Activated CD8-positive, alpha-beta T cell treated with anti-CD3 and anti-CD28 coated beads for 36 hours (primary cell): Measurements from ENCODE around the gene BORCS5. TPM values are rescaled to one million over a fixed set of nuclear protein-coding genes. Genes with fewer than 3 reads are reported as not detected.

Experiments
- ATAC-seq: fragments of 200-7000 bp; cut with Tn5 transposase; one replicate; pipeline ENCODE4 v1.10.0; 2021; ENCODE audit warnings: mild to moderate bottlenecking, moderate library complexity
- CTCF ChIA-PET: fragments of 350-600 bp; sonication (Branson Sonifier 250); formaldehyde crosslinking; loops from one replicate; lab custom pipeline; 2021; ENCODE audit warnings: antibody characterized with exemption; lab: Charles Lee
- POLR2A ChIA-PET: fragments of 350-600 bp; sonication (Branson Sonifier 250); formaldehyde crosslinking; loops from one replicate; lab custom pipeline; 2021; ENCODE audit warnings: antibody characterized with exemption; lab: Charles Lee
- DNase-seq: peaks from one replicate; pipeline ENCODE4 v3.0.0-alpha.2; 2020
- H3K27ac Mint-ChIP-seq: one replicate; pipeline ENCODE4 v1.8.0; 2021; ENCODE audit warnings: mild to moderate bottlenecking, mixed read lengths
- H3K27me3 Mint-ChIP-seq: one replicate; pipeline ENCODE4 v1.8.0; 2021; ENCODE audit warnings: mixed read lengths
- H3K36me3 Mint-ChIP-seq: one replicate; pipeline ENCODE4 v1.8.0; 2021; ENCODE audit warnings: low read depth, mixed read lengths
- H3K4me1 Mint-ChIP-seq: one replicate; pipeline ENCODE4 v1.8.0; 2021; ENCODE audit warnings: low read depth, mixed read lengths
- H3K4me3 Mint-ChIP-seq: one replicate; pipeline ENCODE4 v1.8.0; 2021; ENCODE audit warnings: mild to moderate bottlenecking, moderate library complexity, mixed read lengths
- H3K9me3 Mint-ChIP-seq: one replicate; pipeline ENCODE4 v1.8.0; 2021; ENCODE audit warnings: mixed read lengths
- intact Hi-C: fragments of 100-400 bp; cut with micrococcal nuclease; formaldehyde crosslinking; loops from one replicate; pipeline ENCODE4 v1.10.0; 2022
- total RNA-seq, 2 experiments: library from RNA; stranded (reverse); gene quantifications; one replicate each; pipeline ENCODE4 v1.2.3, GENCODE V29; 2021
- TF ChIP-seq, protein P1 (sequence below): fragments of 200-600 bp; IDR thresholded peaks from one replicate; pipeline ENCODE4 v1.8.0; 2022; ENCODE audit warnings: antibody characterized with exemption, mild to moderate bottlenecking

The BORCS5 gene
- total RNA-seq, 2 experiments from 2014 or later = 31.5 to 32.9 TPM

DNA sequence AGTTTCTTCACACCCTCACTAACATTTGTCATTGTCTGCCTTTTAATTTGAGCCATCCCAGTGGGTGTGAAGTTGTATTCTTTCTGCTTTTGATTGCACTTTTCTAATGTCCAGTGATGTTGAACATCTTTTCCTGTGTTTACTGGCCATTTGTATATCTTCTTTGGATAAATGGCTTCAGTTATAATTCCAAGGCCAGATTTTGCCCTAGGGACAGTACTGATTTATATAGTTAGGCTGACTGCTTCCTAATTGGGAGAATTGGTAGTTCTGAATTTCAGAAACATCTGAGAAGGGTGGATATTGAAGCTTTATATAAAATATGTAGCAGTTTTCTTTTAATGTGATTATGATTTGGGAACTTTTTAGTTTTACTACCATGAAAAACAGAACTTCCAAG, 97.4 kb downstream of the BORCS5 start:
- ChIA-PET POLR2A (interaction anchor here (1.0 to 4.1 kb wide), 4 partner anchors 9 to 78 kb away, joined by 3 to 13 read pairs (median 6); no protein-coding TSS in a partner anchor), CTCF (interaction anchor here (1.1 to 3.9 kb wide), 3 partner anchors 9 to 109 kb away, joined by 4 to 20 read pairs (median 4); partner anchors contain the start of gene DUSP16)
- no peak overlapping the region for H3K27ac Mint-ChIP-seq
- TF ChIP-seq, protein P1, sequence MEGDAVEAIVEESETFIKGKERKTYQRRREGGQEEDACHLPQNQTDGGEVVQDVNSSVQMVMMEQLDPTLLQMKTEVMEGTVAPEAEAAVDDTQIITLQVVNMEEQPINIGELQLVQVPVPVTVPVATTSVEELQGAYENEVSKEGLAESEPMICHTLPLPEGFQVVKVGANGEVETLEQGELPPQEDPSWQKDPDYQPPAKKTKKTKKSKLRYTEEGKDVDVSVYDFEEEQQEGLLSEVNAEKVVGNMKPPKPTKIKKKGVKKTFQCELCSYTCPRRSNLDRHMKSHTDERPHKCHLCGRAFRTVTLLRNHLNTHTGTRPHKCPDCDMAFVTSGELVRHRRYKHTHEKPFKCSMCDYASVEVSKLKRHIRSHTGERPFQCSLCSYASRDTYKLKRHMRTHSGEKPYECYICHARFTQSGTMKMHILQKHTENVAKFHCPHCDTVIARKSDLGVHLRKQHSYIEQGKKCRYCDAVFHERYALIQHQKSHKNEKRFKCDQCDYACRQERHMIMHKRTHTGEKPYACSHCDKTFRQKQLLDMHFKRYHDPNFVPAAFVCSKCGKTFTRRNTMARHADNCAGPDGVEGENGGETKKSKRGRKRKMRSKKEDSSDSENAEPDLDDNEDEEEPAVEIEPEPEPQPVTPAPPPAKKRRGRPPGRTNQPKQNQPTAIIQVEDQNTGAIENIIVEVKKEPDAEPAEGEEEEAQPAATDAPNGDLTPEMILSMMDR = no peak
- no peak overlapping the region for H3K4me3 Mint-ChIP-seq
- H3K27me3 Mint-ChIP-seq = no peaks in the 10 kb centered on the region
- DNase-seq (no peak), ATAC-seq (no peak)
- intact Hi-C loops = no loop called here
- peaks cover 23% of the 10 kb centered on the region for H3K4me1 Mint-ChIP-seq
- H3K36me3 Mint-ChIP-seq = peaks cover 8% of the 10 kb centered on the region
- no peaks in the 10 kb centered on the region for H3K9me3 Mint-ChIP-seq

DNA sequence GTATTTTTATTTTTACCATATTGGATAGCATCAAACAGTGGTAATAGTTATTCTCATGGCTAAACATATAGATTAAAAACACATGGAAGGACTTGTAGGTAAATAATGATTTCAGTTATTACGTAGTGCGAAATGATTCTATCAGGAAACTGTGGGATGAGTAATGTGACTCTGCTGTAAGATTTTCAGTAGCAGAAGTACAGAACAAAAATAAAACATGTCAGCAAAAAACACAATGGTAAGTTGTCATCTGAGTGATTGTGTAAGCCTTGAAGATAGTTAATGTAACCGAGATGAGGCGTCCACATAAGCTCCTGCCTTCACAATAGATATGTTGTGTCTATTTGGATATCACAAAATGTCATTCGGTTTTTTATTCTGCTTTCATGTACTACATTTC, 99.8 kb downstream of the BORCS5 start:
- Mint-ChIP-seq H3K9me3 (no peaks in the 10 kb centered on the region), H3K4me1 (peaks cover 40% of the 10 kb centered on the region), H3K27ac (peak overlapping the region; percentile 82), H3K4me3 (no peak overlapping the region), H3K36me3 (peaks cover 8% of the 10 kb centered on the region), H3K27me3 (no peaks in the 10 kb centered on the region)
- intact Hi-C loops = no loop called here
- POLR2A ChIA-PET = interaction anchor here (0.7 to 4.1 kb wide), 7 partner anchors 9 to 242 kb away, joined by 3 to 13 read pairs (median 4); no protein-coding TSS in a partner anchor
- TF ChIP-seq, protein P1 = no peak
- CTCF ChIA-PET = interaction anchor here (1.1 to 3.9 kb wide), 7 partner anchors 9 to 281 kb away, joined by 3 to 20 read pairs (median 8); no protein-coding TSS in a partner anchor
- DNase-seq (no peak), ATAC-seq (peak; percentile 55)

DNA sequence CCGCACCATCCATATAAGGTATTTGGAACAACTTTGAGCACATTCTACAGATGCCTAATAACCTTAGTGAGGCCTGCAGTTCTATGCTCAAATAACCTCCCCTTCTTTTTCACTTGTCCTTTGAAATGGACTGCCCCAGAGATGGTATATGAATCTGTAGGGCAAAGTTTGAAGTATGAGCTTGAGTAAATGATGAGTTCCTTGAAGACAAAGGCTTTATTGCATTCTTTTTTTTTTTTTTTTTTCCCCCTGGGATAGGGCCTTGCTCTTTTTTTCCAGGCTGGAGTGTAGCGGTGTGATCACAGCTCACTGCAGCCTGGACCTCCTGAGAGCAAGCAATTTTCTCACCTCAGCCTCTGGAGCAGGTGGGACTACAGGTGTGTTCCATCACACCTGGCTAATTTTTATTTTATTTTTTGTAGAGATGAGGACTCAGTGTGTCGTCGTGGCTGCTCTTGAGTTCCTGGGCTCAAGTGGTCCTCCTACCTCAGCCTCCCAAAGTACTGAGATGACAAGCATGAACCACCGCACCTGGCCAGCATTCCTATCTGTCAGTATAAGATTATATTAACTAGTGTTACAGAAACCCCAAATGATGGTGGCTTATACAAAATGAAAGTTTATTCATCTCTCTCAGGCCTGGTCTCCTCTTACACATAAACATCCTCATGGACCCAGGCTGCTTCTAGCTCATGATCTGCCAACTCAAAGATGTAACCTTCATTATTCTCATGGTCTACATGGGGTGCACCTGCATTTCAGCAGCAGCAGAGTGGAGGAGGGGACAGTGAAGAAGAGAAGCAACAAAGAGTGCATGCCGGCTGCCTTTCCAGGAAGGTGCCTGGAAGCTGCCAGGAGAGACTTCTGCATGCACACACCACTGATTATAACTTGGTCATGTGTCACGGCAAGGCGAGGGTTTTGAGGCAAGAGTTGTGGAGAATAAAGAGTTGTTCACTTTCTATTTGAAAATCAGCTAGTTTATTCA, 104.4 kb downstream of the BORCS5 start:
- peak; percentile 58 for DNase-seq
- Mint-ChIP-seq H3K4me1 (peaks cover 72% of the 10 kb centered on the region), H3K27me3 (no peaks in the 10 kb centered on the region), H3K27ac (peak overlapping the region; percentile 96), H3K9me3 (no peaks in the 10 kb centered on the region), H3K36me3 (peaks cover 25% of the 10 kb centered on the region), H3K4me3 (peak overlapping the region; percentile 40)
- ChIA-PET POLR2A (interaction anchor here (1.0 to 2.0 kb wide), 6 partner anchors 13 to 104 kb away, joined by 3 to 9 read pairs (median 4); no protein-coding TSS in a partner anchor), CTCF (interaction anchor here (1.0 to 1.6 kb wide), 6 partner anchors 13 to 193 kb away, joined by 3 to 6 read pairs (median 3); no protein-coding TSS in a partner anchor)
- peak; percentile 60 for ATAC-seq
- TF ChIP-seq, protein P1 = no peak
- intact Hi-C loops = no loop called here

DNA sequence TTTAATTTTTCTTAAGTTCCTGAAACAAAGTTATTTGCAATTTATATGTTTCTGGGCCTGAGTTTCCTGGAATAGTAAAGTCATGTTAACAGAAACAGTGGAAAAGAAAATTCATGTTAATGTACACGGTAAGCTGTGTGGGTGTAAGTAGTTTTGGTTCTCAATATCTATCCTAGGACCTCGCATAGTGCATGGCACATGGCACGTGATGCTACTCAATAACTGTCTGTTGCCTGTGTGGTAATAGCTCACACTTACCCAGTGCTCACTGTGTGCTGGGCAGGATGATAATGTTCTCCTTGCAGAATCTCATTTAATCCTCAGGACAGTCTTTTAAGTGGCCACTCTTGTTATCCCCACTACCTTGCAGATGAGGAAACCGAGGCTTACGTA, 105.0 kb downstream of the BORCS5 start:
- POLR2A ChIA-PET = interaction anchor here (1.0 to 2.0 kb wide), 6 partner anchors 12 to 104 kb away, joined by 3 to 9 read pairs (median 4); no protein-coding TSS in a partner anchor
- H3K9me3 Mint-ChIP-seq = no peaks in the 10 kb centered on the region
- peak; percentile 78 for ATAC-seq
- intact Hi-C loops = no loop called here
- peak overlapping the region; percentile 40 for H3K4me3 Mint-ChIP-seq
- peak overlapping the region; percentile 96 for H3K27ac Mint-ChIP-seq
- H3K4me1 Mint-ChIP-seq = peaks cover 73% of the 10 kb centered on the region
- CTCF ChIA-PET = interaction anchor here (1.0 to 1.6 kb wide), 5 partner anchors 13 to 192 kb away, joined by 3 to 6 read pairs (median 3); no protein-coding TSS in a partner anchor
- peak; percentile 72 for DNase-seq
- TF ChIP-seq, protein P1 = no peak
- no peaks in the 10 kb centered on the region for H3K27me3 Mint-ChIP-seq
- H3K36me3 Mint-ChIP-seq = peaks cover 31% of the 10 kb centered on the region
